ENCODE measurements around the gene GUCA2B.

DNA sequence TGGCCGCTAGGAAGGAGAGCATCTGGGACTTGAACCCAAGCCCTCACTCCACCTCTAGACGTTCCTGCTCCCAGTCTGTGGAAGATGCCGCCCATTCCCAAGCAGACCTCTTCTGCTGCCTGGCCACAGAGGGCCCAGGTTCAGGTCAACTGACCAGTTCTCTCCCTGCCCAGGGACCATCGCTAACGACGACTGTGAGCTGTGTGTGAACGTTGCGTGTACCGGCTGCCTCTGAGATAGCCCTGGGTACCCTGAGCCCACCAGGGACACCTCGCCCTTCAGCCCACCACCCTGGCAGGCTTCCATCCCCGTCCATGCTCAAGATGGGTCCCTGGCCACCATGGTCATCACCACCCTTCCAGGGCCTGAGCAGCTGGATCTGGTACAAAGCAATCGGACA, 2.2 kb downstream of the GUCA2B start:
- TF ChIP-seq, protein P1, sequence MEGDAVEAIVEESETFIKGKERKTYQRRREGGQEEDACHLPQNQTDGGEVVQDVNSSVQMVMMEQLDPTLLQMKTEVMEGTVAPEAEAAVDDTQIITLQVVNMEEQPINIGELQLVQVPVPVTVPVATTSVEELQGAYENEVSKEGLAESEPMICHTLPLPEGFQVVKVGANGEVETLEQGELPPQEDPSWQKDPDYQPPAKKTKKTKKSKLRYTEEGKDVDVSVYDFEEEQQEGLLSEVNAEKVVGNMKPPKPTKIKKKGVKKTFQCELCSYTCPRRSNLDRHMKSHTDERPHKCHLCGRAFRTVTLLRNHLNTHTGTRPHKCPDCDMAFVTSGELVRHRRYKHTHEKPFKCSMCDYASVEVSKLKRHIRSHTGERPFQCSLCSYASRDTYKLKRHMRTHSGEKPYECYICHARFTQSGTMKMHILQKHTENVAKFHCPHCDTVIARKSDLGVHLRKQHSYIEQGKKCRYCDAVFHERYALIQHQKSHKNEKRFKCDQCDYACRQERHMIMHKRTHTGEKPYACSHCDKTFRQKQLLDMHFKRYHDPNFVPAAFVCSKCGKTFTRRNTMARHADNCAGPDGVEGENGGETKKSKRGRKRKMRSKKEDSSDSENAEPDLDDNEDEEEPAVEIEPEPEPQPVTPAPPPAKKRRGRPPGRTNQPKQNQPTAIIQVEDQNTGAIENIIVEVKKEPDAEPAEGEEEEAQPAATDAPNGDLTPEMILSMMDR (IDR thresholded peaks at IDR 0.05; ENCODE audit: poor library complexity), result no peak
- TF ChIP-seq EZH2phosphoT487 (IDR thresholded peaks at IDR 0.05; ENCODE audit: low read depth, severe bottlenecking, unreplicated experiment), result no peak

Measured in hepatocyte (in vitro differentiated cells).